ENCODE data around the gene MEGF6.

Gene MEGF6

DNA sequence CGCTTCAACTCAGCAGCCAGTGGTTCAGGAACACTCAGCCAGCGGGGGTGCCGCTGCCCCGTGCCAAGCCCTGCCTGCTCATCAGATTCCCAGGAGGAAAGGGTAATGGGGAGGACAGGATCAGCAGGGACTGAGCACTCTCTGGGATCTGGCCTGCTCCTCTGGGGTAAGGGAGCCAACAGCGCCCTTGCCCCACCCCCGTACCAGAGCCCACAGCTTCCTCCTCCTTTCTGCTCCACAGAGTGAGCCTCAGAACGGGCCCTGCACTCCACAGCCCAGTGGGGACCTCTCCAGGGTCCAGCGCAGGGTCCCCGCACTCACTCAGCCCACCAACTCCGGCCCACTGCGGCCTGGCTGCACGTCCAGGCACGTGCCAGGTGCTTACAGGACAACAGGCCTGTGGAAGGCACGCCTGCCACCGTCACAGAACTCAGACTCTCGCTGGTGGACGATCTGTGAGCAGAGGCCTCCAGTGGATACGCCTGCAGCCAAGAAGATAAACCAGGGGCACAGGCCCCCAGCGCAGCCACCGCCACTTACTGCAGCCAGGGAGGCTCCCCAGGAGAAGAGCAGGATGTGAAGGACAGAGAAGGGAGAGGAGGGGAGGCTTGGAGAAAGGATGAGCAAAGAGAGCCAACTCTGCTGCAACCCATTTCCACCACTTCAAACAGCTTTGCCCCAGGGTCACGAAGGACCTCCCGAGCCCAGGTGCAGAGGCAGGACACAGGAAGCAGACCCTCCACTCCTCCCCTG, 2.1 kb downstream of the MEGF6 start:
- FAIRE-seq = no peak

DNA sequence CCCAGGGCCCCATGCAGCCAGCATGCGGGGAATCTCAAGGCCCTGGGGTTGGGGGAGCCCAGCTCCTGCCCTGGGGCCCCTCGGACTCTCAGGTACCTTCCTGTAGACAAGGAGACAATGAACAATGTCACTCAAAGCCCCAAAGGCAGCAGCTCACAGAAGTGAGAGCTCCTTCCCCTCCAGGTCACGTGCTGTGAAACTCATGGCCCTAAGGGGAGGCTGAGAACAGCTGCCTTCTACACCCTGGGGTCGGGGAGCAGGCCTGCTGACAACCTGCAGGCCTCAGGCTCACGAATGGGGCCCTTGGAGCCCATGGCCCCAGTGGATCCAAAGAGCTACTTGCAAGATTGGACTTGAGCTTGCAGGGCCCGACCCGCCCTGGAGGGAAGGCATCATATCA, 3.2 kb downstream of the MEGF6 start:
- FAIRE-seq (no peak), DNase-seq (ENCODE audit: low spot score) (no peak)

More for the DNA sequence above, 2.1 kb downstream of the MEGF6 start:
- no peak for DNase-seq (ENCODE audit: low spot score)

DNA sequence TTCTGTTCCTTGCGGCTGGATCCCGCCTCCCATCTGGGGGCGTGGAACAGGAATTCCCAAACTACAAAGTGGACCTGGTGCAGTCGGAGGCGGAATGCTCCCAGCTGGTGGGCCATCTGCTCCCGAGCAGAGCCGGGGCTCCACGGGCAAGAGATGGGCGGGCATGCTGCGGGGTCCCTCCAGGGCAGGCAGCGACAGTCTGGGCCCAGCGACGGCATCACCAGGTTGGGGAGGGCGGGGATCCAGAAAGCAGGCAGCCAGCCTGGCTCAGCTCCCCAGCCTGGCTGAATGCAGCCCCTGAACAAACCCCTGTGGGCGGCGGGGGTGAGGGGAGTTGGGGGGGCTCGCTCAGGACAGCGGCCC, 3.6 kb downstream of the MEGF6 start:
- no peak for DNase-seq (ENCODE audit: low spot score)
- no peak for FAIRE-seq

DNA sequence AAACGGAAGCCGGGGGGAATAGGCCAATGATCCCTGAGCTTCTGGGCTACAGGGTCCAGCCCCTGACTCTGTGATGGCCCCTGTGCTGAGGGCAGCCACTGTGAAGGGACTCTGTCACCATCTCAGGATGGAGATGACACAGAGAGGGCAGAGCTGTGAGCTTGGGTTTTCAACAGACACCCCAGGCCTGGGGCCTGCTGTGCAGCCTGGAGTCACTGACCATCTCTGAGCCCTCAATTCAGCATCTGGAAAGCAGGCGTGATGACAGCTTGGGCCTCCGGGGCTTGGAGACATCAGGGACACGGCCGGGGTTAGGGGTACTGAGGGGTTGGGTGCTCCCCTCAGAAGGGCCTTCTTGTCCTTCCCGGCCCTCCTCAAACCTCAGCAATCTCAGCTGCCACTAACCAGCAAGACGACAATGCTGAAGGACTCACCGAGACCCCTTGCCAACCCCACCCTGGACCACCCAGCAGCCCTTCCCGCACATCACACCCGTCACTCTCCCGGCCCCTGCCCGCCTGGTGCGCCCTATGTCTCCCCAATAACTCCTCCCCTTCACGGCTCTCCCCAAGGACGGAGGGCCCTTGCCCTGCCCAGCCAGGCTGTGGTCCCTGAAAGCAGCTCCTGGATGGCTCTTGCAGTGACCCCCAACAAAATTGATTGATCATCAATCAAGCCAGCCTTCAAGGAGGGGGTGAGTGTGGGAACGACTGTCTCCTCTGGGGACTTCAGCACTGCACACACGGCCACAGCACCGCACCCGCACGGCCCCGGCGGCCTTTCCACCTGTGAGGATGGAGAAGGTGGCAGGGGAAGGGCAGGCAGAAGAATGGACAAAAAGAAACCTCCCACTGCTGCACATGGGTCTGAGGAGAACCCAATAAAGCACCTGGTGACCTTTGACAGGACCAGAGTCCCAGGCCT, 4.3 kb downstream of the MEGF6 start:
- FAIRE-seq (no peak), DNase-seq (ENCODE audit: low spot score) (no peak)

DNA sequence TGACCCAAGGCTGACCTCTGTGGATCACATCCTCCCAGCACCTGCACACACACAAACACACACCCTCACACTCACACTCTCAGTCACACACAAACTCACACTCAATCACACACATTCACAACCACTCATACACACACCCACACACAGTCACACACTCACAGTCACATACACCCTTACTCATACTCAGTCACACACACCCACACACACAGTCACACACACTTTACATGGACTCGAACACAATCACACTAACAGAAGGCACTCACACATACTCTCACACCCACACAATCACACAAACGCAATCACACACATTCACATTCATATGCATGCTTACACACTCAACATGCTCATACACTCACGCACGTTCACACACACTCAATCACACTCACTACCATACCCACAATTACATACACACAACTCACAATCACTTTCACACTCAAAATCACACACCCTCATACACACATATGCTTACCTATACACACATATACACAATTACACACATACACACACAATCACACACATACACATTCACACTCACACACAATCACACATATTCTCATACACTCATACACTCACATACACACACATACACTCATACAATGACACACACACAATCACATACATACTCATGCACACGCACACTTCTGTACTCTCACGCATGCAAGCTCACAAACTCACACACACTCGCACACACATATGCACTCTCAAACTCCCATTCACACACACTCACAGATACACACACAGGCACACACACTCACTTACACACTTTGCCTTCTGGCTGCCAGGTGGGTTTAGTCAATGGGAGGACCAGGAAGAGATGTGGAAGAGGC, 6.1 kb downstream of the MEGF6 start:
- no peak for DNase-seq (ENCODE audit: low spot score)
- no peak for FAIRE-seq

DNA sequence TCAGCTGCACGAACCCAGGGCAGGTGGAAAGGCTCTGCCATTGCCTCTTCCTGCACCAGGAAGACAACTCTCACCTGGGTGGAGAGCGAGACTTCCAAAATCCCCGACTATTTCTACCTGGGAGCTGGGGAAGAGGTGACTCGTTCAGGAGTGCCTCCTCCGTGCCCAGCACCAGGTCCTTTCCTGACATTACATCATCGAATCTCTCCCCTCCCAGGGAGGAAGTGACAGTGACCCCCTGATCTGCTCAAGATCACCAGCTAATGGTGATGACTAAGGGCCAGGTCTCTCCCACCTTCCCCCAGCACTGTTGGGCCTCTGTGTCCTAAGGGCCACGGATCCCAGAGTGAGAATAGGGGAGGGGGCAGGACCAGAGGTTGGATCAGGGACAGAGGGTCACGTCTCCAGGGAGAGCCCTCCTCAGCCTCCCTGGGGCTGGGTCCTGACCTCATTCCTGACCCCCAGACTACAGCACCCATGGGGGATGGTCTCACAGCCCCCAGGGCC, 6.8 kb downstream of the MEGF6 start:
- FAIRE-seq = no peak
- no peak for DNase-seq (ENCODE audit: low spot score)

DNA sequence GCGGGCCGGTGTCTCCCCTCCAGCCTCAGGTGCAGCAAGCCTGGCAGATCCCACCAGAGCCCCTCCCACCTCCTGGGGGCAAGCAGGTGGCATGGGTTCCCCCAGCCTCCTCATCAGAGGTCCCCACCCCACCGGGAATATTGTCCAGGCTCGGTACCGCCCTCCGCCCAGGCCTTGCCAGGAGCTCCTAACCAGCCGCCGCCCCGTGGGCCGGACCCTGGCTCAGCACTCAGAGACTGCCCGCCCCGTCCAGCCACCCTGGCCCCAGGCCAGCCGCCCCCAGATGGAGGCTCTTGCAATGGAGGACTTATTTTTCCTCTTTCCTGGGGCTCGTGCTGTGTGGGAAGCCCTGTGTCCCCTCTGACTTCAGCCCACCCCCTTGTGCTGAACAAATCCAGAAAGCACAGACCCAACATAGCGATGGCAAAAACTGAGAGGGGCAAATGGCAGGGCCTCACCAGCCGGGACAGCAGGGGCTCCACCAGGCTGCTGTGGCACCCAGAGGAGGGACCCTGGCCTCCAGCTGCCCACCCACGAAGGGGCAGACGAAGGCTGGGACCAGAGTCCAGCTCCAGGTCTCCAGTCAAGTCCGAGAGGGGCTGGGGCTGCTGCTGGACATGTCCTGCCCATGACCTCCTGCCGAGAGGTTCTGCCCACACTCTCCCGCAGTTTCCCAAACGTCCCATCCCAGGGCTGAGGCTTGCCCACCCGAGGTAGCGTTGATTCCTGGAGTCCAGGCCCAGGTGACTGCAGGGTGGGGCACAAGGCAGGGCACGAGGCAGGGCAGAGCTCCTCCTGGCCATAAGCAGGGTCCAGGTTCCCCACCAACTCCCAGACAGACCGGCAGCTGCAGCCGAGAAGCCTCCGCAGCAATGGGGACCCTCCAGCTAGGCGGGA, 7.5 kb downstream of the MEGF6 start:
- no peak for DNase-seq (ENCODE audit: low spot score)
- no peak for FAIRE-seq

DNA sequence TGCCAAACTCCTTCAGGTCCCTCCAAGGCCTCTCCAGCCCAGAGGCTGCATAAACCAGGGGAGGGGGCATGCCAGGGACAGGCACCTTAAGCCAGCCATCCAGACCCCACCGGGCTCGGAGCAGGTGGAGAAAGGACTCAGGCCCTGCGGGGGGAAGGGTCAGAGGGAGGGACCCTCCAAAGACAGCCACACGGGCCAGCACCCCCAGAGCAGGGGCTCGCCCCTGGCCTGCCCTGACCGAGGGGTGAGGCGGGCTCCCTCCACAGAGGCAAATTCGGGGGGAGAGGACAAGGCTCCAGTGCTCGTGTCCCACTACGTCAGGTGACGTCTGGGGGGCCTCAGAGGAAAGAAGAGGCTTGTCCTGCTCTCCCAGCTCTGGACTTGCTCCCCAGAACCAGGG, 8.2 kb downstream of the MEGF6 start:
- DNase-seq (ENCODE audit: low spot score) = no peak
- FAIRE-seq = no peak

DNA sequence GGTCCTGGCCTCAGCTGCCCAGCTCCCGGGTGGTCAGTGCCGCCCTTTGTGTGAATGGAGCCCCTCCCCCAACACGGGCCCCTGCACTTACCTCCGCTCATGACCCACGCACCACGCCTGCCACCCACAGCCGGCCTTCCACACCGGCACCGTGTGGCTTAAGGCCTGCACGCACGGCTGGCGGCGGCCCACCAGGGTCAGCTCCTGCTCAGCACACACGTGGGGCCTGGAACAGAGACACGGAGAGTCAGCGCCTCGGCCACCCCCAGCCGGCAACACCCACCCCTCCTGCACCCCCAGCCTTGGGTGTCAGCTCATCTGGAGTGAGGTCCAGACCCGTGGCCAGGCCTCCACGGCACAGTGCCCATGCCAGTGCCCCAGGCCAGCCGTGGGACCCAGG, 8.9 kb downstream of the MEGF6 start:
- DNase-seq (ENCODE audit: low spot score) (no peak), FAIRE-seq (no peak)

DNA sequence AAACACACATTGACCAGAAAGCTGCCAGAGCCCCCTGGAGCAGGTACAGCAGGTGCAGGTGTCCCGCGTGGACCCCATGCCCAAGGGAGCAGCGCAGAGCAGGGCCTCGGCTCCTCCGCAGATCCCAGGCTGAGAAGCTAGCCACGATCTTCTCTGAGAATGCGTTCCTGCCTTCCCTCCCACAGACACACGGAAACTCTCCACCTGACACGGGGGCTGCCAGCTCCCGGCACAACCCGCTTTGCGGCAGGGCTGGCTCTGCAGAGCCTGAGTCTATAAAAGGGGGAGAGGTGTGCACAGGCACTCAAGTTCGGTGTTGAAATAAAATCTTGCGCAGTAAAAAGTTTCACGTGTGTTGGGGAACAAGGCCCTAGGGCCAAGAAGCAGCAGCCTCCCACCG, 9.6 kb downstream of the MEGF6 start:
- no peak for FAIRE-seq
- DNase-seq (ENCODE audit: low spot score) = no peak

DNA sequence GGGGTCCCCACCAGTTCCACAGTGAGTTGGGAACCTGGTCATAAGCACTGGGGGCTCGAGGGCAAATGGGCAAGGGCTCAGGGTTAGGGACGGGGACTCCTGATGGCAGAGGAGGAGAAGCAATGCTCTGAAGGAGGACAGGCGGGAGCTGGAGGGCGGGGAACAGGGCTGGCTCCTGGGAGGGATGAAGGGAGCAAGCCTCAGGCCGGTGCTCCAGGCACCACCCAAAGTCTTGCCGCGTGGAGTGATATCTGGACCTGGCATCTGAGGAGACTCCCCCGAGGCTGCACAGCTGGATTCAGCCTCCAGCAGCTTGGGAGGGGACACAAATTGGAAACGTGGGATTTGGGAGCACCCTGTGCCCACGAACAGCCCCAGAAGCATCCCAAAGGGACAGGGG, 11.0 kb downstream of the MEGF6 start:
- no peak for FAIRE-seq
- DNase-seq (ENCODE audit: low spot score) = no peak

DNA sequence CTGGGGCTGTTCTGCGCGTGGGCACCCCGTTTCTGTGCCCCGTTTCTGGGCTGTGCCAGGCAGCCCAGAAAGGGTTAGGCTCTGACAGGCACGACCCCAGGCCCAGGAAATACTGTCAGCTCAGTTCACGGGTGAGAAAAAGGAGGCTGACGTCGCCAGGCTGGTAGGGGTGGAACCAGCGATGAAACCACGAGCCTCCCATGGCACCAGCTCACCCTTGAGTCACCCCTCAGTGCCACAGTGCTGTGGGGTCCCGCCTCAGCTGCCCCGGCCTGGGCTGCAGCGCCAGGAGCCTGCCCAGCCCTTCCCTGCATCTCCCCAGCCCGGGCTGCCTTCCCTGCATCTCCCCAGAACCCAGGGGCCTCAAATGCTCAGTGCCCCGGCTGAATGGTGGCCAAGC, 11.5 kb downstream of the MEGF6 start:
- DNase-seq (ENCODE audit: low spot score) = no peak
- FAIRE-seq = no peak

DNA sequence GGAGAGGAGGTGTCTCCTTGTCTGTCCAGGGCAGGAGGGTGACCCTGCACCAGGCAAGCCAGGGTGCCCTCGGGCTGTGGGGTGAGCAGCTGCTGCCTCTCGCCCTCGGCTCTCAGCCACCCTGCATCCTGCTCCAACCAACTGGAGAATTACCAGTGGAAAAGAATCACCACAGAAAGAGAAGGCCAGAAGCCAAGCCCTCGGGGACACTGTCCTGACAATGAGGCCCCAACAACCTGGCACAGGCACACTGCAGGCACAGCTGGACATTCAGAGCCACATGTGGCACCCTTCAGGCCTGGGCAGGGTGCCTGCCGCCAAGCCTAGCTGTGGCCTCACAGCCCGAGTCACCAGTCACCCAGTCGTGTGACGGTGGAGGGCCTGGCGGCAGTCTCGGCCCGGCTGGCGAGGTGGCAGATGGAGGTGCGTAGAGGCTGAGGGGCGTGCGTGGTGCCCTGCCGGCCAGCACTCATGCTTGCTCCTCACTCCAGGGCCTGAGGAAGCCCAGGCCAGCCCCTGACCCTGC, 12.0 kb downstream of the MEGF6 start:
- FAIRE-seq (no peak), DNase-seq (ENCODE audit: low spot score) (no peak)

DNA sequence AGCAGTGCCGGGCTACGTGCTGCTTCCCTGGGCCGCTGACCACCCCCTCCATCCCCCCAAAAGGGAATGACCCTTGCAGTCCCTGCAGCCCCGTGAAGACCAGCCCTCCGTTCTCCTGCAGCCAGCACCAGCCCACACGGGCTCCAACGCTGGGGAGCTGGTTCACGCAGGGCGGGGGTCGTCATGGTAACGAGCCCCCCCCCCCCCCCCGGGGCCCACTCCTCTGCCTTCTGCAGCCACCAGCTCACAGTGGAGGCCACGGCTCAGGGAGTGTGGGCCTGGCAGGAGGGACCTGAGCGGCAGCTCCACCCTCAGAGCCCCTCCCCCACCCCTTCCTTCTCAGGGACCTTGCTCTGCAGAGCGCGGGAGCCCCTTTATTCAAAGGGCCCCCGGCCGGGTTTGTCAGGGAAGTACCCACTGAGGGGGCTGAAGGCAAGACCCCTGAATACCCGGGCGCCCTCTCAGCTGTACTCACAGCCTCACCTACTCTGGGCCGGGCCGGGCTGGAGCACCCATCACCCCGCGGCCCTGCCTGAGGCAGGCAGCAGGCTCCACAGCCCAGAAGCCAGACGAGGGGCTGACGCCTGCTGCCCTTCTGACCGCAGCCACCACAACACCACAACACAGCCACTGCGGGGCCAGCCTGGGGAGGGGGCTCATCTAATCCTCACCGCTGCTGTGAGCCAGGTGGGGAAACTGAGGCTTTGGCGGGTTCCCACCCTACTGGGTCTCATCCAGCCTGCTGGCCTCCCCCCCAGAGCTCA, 12.6 kb downstream of the MEGF6 start:
- no peak for DNase-seq (ENCODE audit: low spot score)
- no peak for FAIRE-seq

DNA sequence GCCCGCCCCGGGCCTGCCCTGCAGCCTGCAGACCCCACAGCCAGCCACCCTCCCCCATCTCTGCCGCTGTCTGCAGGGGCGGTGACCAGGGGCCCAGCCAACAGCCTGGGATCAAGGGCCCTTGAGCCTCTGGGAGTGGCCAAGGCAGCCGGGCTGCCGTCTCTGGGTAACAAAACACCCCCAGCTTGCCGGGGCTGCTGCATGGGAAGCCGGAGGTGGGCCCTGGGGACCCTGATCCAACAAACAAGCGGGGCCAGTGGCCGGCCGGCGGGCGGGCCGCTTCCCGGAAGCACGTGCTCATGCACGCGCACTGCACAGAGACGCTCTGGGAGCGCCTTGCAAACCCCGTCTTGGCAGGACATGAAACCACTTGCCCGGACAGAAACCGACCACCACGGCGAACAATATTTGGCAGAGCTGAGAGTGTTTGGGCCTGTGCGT, 13.2 kb downstream of the MEGF6 start:
- DNase-seq (ENCODE audit: low spot score) (no peak), FAIRE-seq (no peak)

DNA sequence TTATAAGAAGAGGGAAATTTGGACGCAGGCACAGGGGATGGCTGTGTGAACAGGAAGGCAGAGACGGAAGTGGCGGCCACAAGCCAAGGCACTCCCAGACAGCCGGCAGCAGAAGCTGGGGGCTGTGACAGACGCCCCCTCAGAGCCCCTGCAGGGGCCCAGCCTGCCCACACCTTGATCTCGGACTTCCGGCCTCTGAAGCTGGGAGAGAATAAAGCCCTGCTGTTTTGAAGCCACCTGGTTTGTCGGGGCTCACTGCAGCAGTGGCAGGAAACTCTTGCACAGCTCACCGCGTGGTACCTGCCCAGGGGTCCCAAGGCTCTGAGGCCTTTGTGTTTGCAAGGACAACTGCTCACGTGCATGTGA, 13.7 kb downstream of the MEGF6 start:
- DNase-seq (ENCODE audit: low spot score) = no peak
- no peak for FAIRE-seq

DNA sequence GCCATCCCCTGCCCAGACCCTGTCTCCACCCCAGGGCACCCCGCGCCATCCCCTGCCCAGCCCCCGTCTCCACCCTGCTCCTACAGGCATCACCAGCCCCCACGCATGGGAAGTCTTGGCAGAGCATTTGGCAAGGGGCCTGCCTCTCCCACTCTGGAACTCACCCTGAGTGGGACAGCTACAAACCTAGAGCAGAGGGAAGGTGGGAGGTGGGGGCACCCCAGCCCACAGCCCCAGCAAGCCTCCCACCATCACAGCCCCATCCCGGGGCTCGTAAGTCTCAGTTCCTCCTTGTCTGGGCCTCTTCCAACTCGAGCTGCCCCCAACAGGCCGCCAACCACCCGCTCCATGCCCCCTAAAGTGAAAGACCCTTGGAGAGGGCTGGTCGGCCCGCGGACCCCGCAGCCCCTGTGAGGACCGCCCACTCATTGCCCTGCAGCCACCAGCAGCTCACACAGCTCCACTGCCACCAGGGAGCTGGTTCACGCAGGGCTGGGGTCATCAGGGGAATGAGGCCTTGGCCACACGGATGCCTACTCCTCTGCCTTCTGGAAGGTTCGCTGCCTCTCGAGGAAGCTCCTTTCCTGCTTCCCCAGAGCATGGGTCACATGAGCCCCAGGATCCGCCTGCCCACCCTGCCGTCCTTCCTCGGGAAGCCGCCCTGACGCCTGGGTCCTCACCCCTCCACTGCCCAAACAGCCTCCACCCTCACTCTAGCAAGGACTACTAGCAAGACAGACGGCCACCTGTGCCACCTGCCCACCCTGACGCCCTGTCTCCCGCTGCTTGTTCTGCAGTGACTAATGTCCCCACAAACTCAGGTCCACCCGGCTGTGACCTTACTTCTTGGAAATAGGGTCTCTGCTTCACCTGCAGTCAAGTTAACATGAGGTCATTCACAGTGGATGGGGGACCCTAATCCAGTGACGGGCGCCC, 14.4 kb downstream of the MEGF6 start:
- DNase-seq (ENCODE audit: low spot score) = no peak
- no peak for FAIRE-seq

DNA sequence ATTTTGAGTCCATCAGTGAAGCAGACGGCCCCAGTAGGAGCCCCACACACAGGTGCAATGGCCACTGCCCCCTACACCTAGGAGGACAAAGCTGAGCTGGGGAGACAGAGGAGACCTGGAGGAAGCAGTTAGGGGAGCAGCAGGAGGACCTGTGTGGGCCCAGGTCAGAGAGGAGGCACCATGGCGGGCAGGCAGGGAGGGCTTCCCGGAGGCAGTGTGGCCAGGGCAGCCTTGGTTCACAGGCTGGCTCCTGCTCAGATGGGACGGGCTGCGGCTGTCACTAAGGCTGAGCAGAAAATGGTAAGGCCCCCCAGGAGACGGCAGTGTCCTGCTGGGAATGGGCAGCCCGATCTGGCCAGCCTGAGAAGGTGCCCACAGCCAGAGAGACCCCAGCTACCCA, 15.4 kb downstream of the MEGF6 start:
- FAIRE-seq (no peak), DNase-seq (ENCODE audit: low spot score) (no peak)

All from RCC 7860 (cell line).